Activated naive CD8-positive, alpha-beta T cell (primary cell): ENCODE measurements around the gene SETD9.

Source experiments
- H3K27ac Mint-ChIP-seq: one replicate; pipeline ENCODE4 v1.8.0; 2021; ENCODE audit warnings: mixed read lengths
- H3K27me3 Mint-ChIP-seq: one replicate; pipeline ENCODE4 v1.8.0; 2021; ENCODE audit warnings: mixed read lengths
- H3K36me3 Mint-ChIP-seq: one replicate; pipeline ENCODE4 v1.8.0; 2021; ENCODE audit warnings: mixed read lengths
- H3K4me1 Mint-ChIP-seq: one replicate; pipeline ENCODE4 v1.8.0; 2021; ENCODE audit warnings: low read depth, mixed read lengths
- H3K4me3 Mint-ChIP-seq: one replicate; pipeline ENCODE4 v1.8.0; 2021; ENCODE audit warnings: mild to moderate bottlenecking, mixed read lengths
- H3K9me3 Mint-ChIP-seq: one replicate; pipeline ENCODE4 v1.8.0; 2021; ENCODE audit warnings: low read depth, mixed read lengths

SETD9 gene, protein sequence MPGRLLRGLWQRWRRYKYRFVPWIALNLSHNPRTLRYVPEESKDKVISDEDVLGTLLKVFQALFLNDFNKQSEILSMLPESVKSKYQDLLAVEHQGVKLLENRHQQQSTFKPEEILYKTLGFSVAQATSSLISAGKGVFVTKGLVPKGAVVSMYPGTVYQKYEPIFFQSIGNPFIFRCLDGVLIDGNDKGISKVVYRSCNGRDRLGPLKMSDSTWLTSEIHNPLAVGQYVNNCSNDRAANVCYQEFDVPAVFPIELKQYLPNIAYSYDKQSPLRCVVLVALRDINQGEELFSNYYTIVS

DNA sequence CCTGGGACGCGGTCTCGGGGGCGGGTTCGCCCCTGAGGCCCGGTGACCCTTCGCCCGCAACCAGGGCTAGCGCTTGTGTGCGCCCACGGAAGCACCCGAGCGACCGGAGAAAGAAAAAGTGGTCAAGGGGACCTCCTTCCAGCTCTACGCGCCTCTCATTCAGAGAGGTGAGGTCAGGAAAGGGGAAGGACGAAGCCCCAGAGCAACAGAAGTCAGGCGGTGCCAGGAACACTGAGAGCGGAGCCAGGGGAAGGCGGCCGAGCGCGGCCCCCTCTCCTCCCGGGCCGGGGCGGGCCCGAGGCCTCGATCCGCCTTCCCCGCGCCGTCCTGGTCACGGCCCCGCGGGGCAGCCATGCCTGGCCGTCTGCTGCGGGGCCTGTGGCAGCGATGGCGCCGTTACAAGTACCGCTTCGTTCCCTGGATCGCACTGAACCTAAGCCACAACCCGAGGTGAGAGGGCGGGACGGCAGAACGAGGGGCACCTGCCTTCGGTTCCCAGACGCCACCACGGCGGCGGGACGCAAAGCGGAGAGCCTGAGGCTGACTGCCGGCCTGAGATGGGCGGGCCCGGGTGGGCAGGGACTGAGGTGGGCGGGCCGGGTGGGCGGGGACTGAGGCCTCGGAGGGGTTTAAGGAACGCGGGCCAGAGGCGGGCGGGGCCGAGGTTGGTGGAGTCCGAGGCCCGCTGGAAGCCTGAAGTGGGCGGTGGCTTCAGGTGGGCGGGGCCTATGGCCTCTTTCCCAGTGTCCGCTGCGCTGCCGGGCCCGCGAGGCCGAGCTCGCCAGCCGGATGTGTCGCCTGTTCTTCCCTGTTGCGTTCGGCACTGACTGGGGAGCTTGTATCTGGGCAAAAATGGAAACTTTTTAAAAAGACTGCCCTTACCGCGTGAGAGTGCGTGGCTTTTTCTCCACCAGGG, at the start of gene SETD9:
SETD9 (plus strand) TSS at position 303 of the 916 bp plus-strand sequence; CDS start at position 353, 50 bp downstream.
- Mint-ChIP-seq H3K9me3 (no peaks in the 10 kb centered on the region), H3K27me3 (no peaks in the 10 kb centered on the region), H3K4me3 (peak within 1 kb of the TSS; percentile 94), H3K36me3 (peaks cover 9% of the 10 kb centered on the region), H3K4me1 (peaks cover 20% of the 10 kb centered on the region), H3K27ac (peak within 1 kb of the TSS; percentile 95)

DNA sequence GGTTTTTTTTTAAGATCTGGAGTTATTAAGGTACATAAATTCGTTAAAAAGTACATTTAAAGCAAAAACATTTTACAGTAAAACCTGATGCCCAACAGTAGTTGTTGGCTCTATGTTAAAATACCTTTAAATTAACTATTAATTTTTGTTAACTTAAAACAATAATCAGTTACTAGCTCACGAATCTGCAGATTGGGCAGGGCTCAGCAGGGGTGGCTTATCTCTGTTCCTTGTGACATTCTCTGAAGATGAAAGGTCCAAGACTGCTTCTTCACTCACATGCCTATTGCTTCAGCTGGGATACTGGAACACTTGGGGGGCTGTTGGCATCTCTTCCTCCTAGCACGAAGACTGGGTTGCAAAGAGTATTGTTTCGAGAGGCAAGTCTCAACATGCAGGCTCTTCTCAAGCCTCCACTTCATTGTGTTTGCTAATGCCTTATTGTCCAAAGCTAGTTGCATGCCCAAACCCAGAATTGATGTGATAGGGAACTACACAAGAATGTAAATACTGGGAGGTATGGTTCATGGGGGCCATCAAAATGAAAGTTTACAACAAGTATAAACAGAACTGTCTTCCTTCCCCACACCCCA, 47.4 kb upstream of the SETD9 start:
- Mint-ChIP-seq H3K9me3 (no peaks in the 10 kb centered on the region), H3K27ac (no peak overlapping the region), H3K4me1 (peaks cover 12% of the 10 kb centered on the region), H3K36me3 (peaks cover 5% of the 10 kb centered on the region), H3K4me3 (no peak overlapping the region), H3K27me3 (no peaks in the 10 kb centered on the region)

DNA sequence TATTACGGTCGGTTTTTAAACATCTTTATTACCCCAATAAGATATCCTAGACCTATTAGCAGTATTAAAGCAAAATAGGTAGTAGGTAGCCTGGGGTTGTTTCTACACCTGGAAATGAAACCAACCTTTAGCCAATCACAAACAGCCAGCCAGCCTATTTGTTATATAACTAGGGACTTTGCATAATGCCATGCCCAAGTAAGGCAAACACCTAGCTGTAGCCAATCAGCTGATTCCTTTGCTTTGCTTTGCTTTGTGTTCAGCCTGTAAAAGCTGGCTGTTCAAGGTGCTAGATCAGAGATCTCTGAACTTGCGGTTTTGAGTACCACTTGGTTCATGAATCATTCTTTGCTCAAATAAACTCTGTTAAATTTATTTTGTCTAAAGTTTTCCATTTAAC, 46.5 kb upstream of the SETD9 start:
- no peak overlapping the region for H3K4me3 Mint-ChIP-seq
- H3K4me1 Mint-ChIP-seq, result peaks cover 12% of the 10 kb centered on the region
- no peaks in the 10 kb centered on the region for H3K9me3 Mint-ChIP-seq
- no peaks in the 10 kb centered on the region for H3K27me3 Mint-ChIP-seq
- peaks cover 5% of the 10 kb centered on the region for H3K36me3 Mint-ChIP-seq
- no peak overlapping the region for H3K27ac Mint-ChIP-seq

DNA sequence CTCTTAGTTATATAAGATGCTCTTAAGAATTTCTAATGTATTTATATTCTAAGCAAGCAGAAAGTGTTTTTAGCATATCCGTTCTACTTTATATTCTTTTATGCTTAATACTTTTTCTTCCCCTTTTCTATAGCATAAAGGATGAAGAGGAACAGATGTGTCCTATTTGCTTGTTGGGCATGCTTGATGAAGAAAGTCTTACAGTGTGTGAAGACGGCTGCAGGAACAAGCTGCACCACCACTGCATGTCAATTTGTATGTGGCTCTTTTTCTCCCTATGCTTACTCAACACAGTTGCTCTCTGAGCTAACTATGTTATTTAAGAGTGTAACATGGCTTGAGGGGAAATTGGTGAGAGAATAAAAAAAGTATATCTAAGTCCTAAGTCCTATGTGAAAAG, 37.6 kb upstream of the SETD9 start:
- no peaks in the 10 kb centered on the region for H3K9me3 Mint-ChIP-seq
- peaks cover 12% of the 10 kb centered on the region for H3K4me1 Mint-ChIP-seq
- no peak overlapping the region for H3K4me3 Mint-ChIP-seq
- peaks cover 18% of the 10 kb centered on the region for H3K36me3 Mint-ChIP-seq
- no peaks in the 10 kb centered on the region for H3K27me3 Mint-ChIP-seq
- H3K27ac Mint-ChIP-seq, result no peak overlapping the region

DNA sequence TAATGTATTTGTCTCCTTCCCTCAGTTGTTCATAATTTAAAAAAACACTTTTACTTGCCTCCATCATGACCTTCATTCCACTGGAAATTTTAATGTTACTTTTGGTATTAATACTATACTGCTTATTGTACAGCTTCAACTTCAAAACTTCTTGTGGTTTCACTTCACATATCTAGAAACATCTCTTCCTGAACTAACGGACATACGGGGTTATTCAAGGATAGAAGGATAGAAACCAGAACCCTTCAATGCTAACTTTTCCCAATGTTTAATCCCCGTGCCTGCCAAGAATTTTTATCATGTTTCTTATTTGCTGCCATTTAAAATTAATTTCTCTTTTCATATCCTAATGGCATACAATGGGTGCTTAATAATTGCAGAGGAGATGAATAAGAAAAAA, 36.3 kb upstream of the SETD9 start:
- Mint-ChIP-seq H3K9me3 (no peaks in the 10 kb centered on the region), H3K27me3 (no peaks in the 10 kb centered on the region), H3K4me3 (no peak overlapping the region), H3K4me1 (peaks cover 12% of the 10 kb centered on the region), H3K36me3 (peaks cover 18% of the 10 kb centered on the region), H3K27ac (no peak overlapping the region)

DNA sequence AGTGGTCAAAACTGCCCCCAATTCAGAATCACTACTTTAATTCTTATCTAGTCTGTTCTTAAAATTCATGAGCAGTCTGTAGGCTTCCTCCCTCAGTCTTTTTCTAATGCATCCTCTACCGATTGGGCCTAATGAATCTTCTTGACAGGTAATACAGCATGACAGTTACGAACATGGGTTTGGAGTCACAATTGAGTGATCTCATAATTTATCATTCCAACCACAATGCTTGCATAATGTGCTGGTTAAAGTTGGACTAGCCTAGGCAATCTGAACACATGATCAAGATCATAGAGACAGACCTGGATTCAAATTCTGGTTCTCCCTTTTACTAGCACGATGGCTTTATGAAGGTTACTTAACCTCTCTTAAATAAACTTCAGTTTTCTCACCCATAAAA, 33.1 kb upstream of the SETD9 start:
- peak overlapping the region; percentile 11 for H3K27ac Mint-ChIP-seq
- H3K36me3 Mint-ChIP-seq, result peaks cover 18% of the 10 kb centered on the region
- peaks cover 9% of the 10 kb centered on the region for H3K4me1 Mint-ChIP-seq
- H3K27me3 Mint-ChIP-seq, result no peaks in the 10 kb centered on the region
- no peak overlapping the region for H3K4me3 Mint-ChIP-seq
- no peaks in the 10 kb centered on the region for H3K9me3 Mint-ChIP-seq

DNA sequence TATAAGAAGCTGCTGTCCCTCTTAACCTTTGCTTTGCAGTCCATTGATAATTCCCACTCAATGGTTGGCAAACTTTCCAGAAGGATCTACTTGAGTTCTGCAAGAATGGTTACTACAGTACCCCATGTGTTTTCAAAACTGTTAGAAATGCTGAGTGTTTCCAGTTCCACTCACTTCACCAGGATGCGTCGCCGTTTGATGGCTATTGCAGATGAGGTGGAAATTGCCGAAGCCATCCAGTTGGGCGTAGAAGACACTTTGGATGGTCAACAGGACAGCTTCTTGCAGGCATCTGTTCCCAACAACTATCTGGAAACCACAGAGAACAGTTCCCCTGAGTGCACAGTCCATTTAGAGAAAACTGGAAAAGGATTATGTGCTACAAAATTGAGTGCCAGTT, 27.8 kb upstream of the SETD9 start:
- Mint-ChIP-seq H3K4me3 (no peak overlapping the region), H3K36me3 (peaks cover 21% of the 10 kb centered on the region), H3K27me3 (no peaks in the 10 kb centered on the region), H3K4me1 (peaks cover 8% of the 10 kb centered on the region), H3K27ac (no peak overlapping the region), H3K9me3 (no peaks in the 10 kb centered on the region)

DNA sequence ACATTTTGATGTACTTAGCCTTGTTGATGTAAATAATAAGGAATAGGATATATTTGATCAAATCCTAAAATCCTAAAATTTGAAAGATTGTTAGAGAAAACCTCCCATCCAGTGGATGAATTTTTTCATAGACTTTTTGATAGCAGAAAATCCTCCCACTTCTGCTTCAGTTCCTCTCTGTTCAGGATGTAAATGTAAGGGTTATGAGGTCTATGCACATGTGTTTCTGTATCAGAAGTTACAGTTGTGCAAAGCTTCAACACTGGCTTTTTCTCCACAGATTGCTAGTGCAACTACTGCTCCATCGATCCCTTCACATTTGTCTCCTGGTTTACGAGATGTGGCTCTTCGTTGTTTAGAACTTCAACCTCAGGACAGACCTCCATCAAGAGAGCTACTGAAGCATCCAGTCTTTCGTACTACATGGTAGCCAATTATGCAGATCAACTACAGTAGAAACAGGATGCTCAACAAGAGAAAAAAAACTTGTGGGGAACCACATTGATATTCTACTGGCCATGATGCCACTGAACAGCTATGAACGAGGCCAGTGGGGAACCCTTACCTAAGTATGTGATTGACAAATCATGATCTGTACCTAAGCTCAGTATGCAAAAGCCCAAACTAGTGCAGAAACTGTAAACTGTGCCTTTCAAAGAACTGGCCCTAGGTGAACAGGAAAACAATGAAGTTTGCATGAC, 16.0 kb upstream of the SETD9 start:
- Mint-ChIP-seq H3K4me3 (no peak overlapping the region), H3K4me1 (peaks cover 5% of the 10 kb centered on the region), H3K27me3 (no peaks in the 10 kb centered on the region), H3K36me3 (peaks cover 14% of the 10 kb centered on the region), H3K9me3 (no peaks in the 10 kb centered on the region), H3K27ac (peak overlapping the region; percentile 17)

DNA sequence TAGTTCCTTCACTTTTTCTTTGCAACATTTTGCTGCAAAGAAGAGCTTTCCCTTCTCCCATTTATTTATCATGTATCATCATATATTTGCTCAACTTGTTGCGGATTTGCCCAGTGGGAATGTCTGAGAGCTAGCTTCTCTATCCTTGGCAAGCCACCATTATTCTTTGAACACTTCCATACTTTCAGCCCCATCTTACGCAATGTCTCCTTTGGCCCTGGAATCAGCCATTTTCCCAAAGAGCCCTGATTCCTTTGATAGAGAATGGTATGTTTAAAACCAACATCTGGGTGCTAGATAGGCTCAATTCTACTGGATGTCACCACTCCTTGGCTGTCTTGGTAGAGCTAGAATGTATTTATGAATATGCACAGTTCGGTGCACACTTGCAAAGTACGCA, 12.6 kb upstream of the SETD9 start:
- H3K4me1 Mint-ChIP-seq, result peaks cover 5% of the 10 kb centered on the region
- H3K27ac Mint-ChIP-seq, result no peak overlapping the region

DNA sequence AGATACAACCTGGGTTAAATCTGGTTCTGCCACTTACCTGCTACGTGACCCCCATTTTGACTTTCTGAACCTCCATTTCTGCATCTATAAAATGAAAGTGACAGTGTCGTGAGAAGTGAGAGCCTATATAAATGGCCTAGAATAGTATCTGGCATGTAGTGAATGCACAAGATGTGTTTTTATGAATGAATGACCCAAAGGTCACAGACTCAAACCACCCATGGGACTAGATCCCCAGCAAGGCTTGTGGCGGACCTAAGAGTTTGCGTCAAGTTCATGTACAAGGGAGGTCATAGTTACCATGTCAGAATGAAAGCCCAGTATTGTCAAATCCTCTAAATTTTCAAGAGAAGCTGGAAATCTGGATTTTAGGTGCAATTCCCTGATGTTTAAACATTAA, 11.2 kb upstream of the SETD9 start:
- H3K9me3 Mint-ChIP-seq, result no peaks in the 10 kb centered on the region
- no peak overlapping the region for H3K27ac Mint-ChIP-seq
- no peak overlapping the region for H3K4me3 Mint-ChIP-seq
- peaks cover 5% of the 10 kb centered on the region for H3K4me1 Mint-ChIP-seq
- H3K36me3 Mint-ChIP-seq, result peaks cover 4% of the 10 kb centered on the region
- H3K27me3 Mint-ChIP-seq, result no peaks in the 10 kb centered on the region

More for the DNA sequence above, 12.6 kb upstream of the SETD9 start:
- H3K9me3 Mint-ChIP-seq, result no peaks in the 10 kb centered on the region
- peaks cover 4% of the 10 kb centered on the region for H3K36me3 Mint-ChIP-seq
- H3K4me3 Mint-ChIP-seq, result no peak overlapping the region
- H3K27me3 Mint-ChIP-seq, result no peaks in the 10 kb centered on the region

DNA sequence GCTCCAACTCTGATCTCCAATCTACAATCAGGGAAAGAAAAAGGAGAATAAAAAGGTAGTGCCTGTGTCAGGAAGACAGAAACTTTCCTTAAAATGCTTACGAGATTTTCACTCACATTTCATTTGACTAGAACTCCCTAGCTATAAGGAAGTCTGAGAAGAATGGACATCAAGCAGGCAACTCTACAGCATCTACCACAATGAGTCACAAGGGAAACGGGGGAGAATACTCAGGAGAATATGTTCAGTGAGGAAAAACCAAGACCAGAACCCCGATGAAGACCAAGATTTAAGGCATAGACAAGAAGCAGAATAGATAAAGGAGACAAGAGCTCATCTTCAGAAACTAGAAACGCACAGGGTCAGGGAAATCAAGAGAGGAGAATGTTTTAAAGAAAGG, 9.0 kb upstream of the SETD9 start:
- Mint-ChIP-seq H3K27me3 (no peaks in the 10 kb centered on the region), H3K36me3 (peaks cover 4% of the 10 kb centered on the region), H3K4me1 (peaks cover 2% of the 10 kb centered on the region), H3K9me3 (no peaks in the 10 kb centered on the region), H3K4me3 (no peak overlapping the region), H3K27ac (no peak overlapping the region)

DNA sequence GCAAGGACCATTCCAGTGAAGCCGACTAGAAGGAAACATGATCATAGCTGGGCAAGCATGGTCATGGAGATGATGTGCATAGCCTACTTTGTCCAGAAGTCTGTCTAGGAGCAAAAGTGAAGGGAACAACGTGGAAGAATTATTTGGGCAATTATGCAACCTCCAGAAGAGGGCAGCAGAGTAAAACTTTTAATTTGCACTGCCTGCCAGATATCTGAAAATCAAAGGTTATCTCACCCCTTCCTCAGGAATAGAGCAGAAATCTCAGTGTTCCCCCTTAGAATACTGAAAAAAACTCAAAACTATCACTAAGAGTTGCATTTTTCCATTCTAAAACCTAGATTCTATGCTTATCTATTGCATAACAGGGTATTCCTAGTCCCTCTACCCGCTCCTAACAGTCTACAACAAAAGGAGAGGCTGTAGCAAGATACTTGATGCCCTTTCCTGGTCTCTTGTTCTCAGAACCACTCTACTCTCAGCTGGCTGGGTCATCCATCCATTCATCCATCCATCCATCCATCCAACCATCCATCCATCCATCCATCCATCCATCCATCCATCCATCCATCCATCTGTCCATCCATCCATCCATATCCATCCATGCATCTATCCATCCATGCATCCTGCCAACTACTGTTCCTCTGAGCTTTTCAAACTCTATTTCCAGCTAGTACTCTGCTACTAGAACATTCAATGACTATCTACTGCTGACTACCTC, 8.4 kb upstream of the SETD9 start:
- Mint-ChIP-seq H3K4me3 (no peak overlapping the region), H3K36me3 (peaks cover 4% of the 10 kb centered on the region), H3K27me3 (no peaks in the 10 kb centered on the region), H3K4me1 (no peaks in the 10 kb centered on the region), H3K9me3 (no peaks in the 10 kb centered on the region), H3K27ac (no peak overlapping the region)

DNA sequence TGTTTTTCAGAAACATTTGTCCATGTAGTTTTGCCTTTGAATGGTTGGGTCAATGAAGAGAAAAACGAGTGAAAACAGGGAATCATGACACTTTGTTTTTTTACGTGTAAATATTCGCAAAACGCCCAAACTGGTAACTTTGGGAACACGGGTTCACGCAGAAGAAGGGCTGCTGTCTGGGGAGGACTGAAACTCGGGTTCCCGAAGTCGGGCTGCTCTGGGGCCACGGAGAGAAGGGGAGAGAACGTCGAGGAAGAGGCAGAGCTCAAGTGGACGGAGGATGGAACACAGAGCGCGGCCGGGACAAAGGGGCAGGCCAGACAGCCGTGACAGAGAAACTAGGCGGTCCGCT, 478 bp upstream of the SETD9 start:
- H3K36me3 Mint-ChIP-seq, result peaks cover 9% of the 10 kb centered on the region
- H3K27me3 Mint-ChIP-seq, result no peaks in the 10 kb centered on the region
- H3K27ac Mint-ChIP-seq, result peak overlapping the region; percentile 77
- peaks cover 20% of the 10 kb centered on the region for H3K4me1 Mint-ChIP-seq
- H3K9me3 Mint-ChIP-seq, result no peaks in the 10 kb centered on the region
- H3K4me3 Mint-ChIP-seq, result peak overlapping the region; percentile 94

DNA sequence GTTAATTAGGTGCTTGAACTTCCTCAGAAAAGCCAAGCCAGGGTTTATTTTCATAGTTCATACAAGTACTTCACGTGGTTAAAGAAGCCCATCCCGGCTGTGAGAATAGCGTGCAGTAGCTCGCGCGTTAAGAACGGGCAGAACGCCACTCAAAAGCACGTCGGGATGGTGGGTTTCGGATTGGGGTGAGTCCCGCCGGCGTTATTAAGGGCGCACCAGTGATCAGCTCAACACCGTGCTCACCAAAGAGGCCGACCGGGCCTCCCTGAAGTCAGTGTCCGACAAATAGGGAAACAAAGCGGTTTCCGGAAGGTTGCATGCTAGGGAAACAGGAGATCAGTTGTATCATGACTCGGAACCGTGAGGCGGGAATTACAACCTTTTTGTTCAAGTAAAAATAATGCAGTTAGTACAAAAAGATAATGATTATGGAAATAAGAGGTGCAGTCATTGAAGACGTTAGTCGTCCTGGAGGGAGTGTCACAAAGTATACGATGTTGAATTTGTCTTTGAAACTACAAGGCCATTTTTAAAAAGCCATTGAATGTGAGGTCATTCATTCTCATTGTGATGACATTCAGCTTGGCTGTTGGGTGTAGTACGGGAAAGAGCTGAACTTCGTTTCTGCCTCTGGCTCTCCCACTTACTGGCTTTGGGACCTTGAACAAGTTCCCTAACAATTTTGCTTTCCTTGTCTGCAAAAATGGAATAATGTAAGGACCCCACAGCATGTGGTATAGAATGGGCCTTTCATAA, 992 bp downstream of the SETD9 start:
- H3K9me3 Mint-ChIP-seq, result no peaks in the 10 kb centered on the region
- peaks cover 20% of the 10 kb centered on the region for H3K4me1 Mint-ChIP-seq
- H3K27me3 Mint-ChIP-seq, result no peaks in the 10 kb centered on the region
- peaks cover 9% of the 10 kb centered on the region for H3K36me3 Mint-ChIP-seq
- H3K27ac Mint-ChIP-seq, result peak overlapping the region; percentile 95
- H3K4me3 Mint-ChIP-seq, result peak overlapping the region; percentile 94
